Natural killer cell (primary cell): ENCODE measurements around the gene KIRREL3. TPM values are rescaled to one million over a fixed set of nuclear protein-coding genes. Genes with fewer than 3 reads are reported as not detected.

ENCODE experiments used
- ATAC-seq, 3 donors: fragments of 150-1000 bp in 2 of 3; fragments of 200-7000 bp in 1 of 3; cut with Tn5 transposase; 1 replicate in 1 of 3; 2 replicates in 2 of 3; pipeline ENCODE4 v1.10.0; 2021; ENCODE audit warnings: mild to moderate bottlenecking in 2 of 3, moderate library complexity in 2 of 3
- DNase-seq, 2 donors: peaks; one replicate each; pipeline versions ENCODE4 v3.0.0 to v3.0.0-alpha.2; 2013 to 2021; ENCODE audit warnings: mixed read lengths in 1 of 2
- H3K27ac ChIP-seq: one replicate; pipeline ENCODE4 v1.5.1; 2013; ENCODE audit warnings: mild to moderate bottlenecking, low read length
- H3K27me3 ChIP-seq: one replicate; pipeline ENCODE4 v1.6.1; 2013; ENCODE audit warnings: low read length; ENCODE audit not compliant: control insufficient read depth, insufficient read depth
- H3K36me3 ChIP-seq: one replicate; pipeline ENCODE4 v1.6.1; 2013; ENCODE audit warnings: low read length; ENCODE audit not compliant: control insufficient read depth, insufficient read depth
- H3K4me1 ChIP-seq: one replicate; pipeline ENCODE4 v1.6.1; 2013; ENCODE audit warnings: low read length; ENCODE audit not compliant: control insufficient read depth, insufficient read depth
- H3K4me3 ChIP-seq: one replicate; pipeline ENCODE4 v1.5.1; 2013; ENCODE audit warnings: low read length
- H3K9me3 ChIP-seq: one replicate; pipeline ENCODE4 v1.6.1; 2013; ENCODE audit warnings: low read length; ENCODE audit not compliant: control insufficient read depth, insufficient read depth
- H3K27ac Mint-ChIP-seq, 2 donors: one replicate each; pipeline ENCODE4 v1.8.0; 2022; ENCODE audit warnings: mild to moderate bottlenecking in 2 of 2, mixed read lengths in 2 of 2, moderate library complexity in 1 of 2
- H3K27me3 Mint-ChIP-seq, 2 donors: one replicate each; pipeline ENCODE4 v1.8.0; 2022; ENCODE audit warnings: low read depth in 2 of 2, mixed read lengths in 2 of 2
- H3K36me3 Mint-ChIP-seq: one replicate; pipeline ENCODE4 v1.8.0; 2022; ENCODE audit warnings: mixed read lengths
- H3K4me1 Mint-ChIP-seq, 2 donors: one replicate each; pipeline ENCODE4 v1.8.0; 2022; ENCODE audit warnings: mixed read lengths in 2 of 2
- H3K4me3 Mint-ChIP-seq: one replicate; pipeline ENCODE4 v1.8.0; 2022; ENCODE audit warnings: mild to moderate bottlenecking, moderate library complexity, mixed read lengths
- H3K9me3 Mint-ChIP-seq, 2 donors: one replicate each; pipeline ENCODE4 v1.8.0; 2022; ENCODE audit warnings: mixed read lengths in 2 of 2
- WGBS: methylation state at CpG from one replicate; pipeline ENCODE4 v1.1.7; 2013; ENCODE audit warnings: missing lambda C conversion rate; ENCODE audit not compliant: insufficient coverage; 5-methylcytosine and 5-hydroxymethylcytosine counted together
- intact Hi-C: fragments of 100-400 bp; cut with micrococcal nuclease; formaldehyde crosslinking; loops from one replicate; pipeline ENCODE4 v1.14.2; 2022
- total RNA-seq, 4 donors: library from RNA; stranded (reverse); fragments of 120-200 nt in 1 of 4; gene quantifications; one replicate each; pipeline versions ENCODE4 v1.2.3 to v1.2.4, GENCODE V29; 2013 to 2022
- TF ChIP-seq, protein P1 (sequence below): fragments of 200-600 bp; IDR thresholded peaks from one replicate; pipeline ENCODE4 v1.8.0; 2022; ENCODE audit warnings: antibody characterized with exemption

KIRREL3 gene
- total RNA-seq, 3 donors from 2014 or later (not counting 1 experiment from before 2014, with no cell fraction given) = not detected

DNA sequence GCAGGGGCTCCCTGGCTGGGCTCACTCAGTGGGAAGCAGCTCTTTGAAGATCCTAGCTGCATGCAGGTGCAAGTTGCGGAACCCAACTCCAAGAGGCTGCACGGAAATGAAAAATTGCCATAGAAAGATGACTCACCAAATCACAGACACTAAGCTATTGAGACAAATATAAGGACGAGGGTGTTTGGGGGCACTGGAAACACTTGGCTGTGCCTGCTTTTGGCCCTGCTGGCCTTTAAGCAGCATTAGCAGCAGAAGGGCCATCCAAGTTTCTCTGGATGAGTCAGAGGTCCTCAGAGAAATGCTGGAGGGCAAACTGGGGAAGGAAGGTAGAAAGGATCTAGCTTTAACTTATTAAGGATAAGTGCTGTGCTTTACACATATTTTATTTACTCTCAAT is 282.3 kb downstream of the KIRREL3 start:
- H3K4me1 Mint-ChIP-seq = no peaks in the 10 kb centered on the region
- no peak overlapping the region for H3K27ac Mint-ChIP-seq
- ATAC-seq (no peak), DNase-seq (no peak)
- no peaks in the 10 kb centered on the region for H3K9me3 Mint-ChIP-seq
- TF ChIP-seq, protein P1, sequence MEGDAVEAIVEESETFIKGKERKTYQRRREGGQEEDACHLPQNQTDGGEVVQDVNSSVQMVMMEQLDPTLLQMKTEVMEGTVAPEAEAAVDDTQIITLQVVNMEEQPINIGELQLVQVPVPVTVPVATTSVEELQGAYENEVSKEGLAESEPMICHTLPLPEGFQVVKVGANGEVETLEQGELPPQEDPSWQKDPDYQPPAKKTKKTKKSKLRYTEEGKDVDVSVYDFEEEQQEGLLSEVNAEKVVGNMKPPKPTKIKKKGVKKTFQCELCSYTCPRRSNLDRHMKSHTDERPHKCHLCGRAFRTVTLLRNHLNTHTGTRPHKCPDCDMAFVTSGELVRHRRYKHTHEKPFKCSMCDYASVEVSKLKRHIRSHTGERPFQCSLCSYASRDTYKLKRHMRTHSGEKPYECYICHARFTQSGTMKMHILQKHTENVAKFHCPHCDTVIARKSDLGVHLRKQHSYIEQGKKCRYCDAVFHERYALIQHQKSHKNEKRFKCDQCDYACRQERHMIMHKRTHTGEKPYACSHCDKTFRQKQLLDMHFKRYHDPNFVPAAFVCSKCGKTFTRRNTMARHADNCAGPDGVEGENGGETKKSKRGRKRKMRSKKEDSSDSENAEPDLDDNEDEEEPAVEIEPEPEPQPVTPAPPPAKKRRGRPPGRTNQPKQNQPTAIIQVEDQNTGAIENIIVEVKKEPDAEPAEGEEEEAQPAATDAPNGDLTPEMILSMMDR = no peak
- Histone ChIP-seq H3K36me3 (no peaks in the 10 kb centered on the region), H3K9me3 (no peaks in the 10 kb centered on the region), H3K27me3 (no peaks in the 10 kb centered on the region), H3K4me3 (no peak overlapping the region), H3K27ac (no peak overlapping the region), H3K4me1 (peaks cover 7% of the 10 kb centered on the region)
- H3K4me3 Mint-ChIP-seq = no peak overlapping the region
- H3K36me3 Mint-ChIP-seq = no peaks in the 10 kb centered on the region
- intact Hi-C loops = loop anchor here (10.0 kb wide), 1 partner anchor 627 kb away; no protein-coding TSS in a partner anchor
- 84% methylated on average over 3 of the region's 3 CpGs for WGBS
- peaks cover 11 to 14% of the 10 kb centered on the region in 2 donors for H3K27me3 Mint-ChIP-seq

DNA sequence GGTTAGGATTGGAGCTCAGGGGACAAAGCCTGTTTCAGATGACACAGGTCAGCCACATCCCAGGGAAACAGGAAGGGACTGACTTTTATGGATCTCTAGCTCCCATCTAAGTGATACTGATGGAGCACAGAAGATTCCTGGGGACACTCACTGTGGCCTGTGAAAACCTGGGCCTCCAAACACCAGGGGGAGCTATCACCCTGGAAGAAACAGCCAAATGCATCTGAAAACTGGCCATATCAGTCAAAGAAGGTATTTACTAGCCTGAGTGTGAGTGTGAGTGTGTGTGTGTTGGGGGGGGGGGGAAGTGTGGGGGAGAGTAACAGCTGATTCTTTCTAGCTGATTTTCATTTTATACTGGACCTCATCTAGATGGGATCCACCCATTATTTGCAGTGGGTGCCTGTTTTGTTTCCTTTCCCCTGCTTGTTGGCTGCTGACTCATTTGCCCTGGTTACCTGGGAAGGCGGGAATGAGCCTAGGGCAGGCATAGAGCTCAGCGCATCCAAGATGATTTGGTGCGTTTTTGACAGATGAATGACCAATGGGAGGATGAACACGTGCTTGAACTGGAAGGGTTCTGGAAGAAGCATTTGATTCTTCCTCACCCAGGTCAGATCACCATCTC is 284.0 kb downstream of the KIRREL3 start:
- peak in 1 of 3 donors; percentile 63 for ATAC-seq
- intact Hi-C loops = loop anchor here (1.0 to 10.0 kb wide), 3 partner anchors 146 to 628 kb away; no protein-coding TSS in a partner anchor
- peak; percentile 39 to 52 for DNase-seq
- Histone ChIP-seq H3K27ac (no peak overlapping the region), H3K27me3 (no peaks in the 10 kb centered on the region), H3K4me3 (no peak overlapping the region), H3K4me1 (peaks cover 3% of the 10 kb centered on the region), H3K9me3 (no peaks in the 10 kb centered on the region), H3K36me3 (no peaks in the 10 kb centered on the region)
- no peaks in the 10 kb centered on the region for H3K36me3 Mint-ChIP-seq
- H3K9me3 Mint-ChIP-seq = no peaks in the 10 kb centered on the region
- H3K27ac Mint-ChIP-seq = no peak overlapping the region
- H3K27me3 Mint-ChIP-seq = peaks cover 24 to 29% of the 10 kb centered on the region in 2 donors
- WGBS = 55% methylated on average over 4 of the region's 4 CpGs
- TF ChIP-seq, protein P1 = peak; percentile 58
- H3K4me1 Mint-ChIP-seq = no peaks in the 10 kb centered on the region
- no peak overlapping the region for H3K4me3 Mint-ChIP-seq

DNA sequence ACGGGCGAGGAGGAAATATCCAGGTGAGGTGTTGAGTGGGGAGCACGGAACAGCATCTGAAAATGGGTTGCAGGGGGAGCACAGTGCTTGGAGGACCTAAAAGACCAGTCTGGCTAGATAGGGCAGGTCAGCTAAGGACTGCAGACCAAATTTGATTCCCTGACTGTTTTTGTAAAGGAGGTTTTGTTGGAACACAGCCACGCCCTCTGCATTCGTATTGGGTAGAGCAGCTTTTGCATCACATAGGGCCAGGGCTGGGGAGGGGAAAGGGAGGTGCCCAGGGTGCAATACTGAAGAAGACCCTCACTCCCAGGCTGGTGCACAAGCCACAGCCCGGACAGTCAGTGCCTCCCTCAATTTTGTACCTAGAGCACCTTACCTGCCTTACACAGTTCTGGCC is 286.8 kb downstream of the KIRREL3 start:
- Histone ChIP-seq H3K27me3 (no peaks in the 10 kb centered on the region), H3K9me3 (no peaks in the 10 kb centered on the region), H3K27ac (no peak overlapping the region), H3K4me1 (peaks cover 3% of the 10 kb centered on the region), H3K36me3 (no peaks in the 10 kb centered on the region), H3K4me3 (no peak overlapping the region)
- intact Hi-C loops = loop anchor here (10.0 kb wide), 1 partner anchor 631 kb away; no protein-coding TSS in a partner anchor
- ATAC-seq (no peak), DNase-seq (no peak)
- Mint-ChIP-seq H3K4me3 (no peak overlapping the region), H3K36me3 (no peaks in the 10 kb centered on the region), H3K9me3 (no peaks in the 10 kb centered on the region), H3K4me1 (no peaks in the 10 kb centered on the region), H3K27ac (no peak overlapping the region), H3K27me3 (peaks cover 30 to 42% of the 10 kb centered on the region in 2 donors)
- 90% methylated on average over 6 of the region's 6 CpGs for WGBS
- TF ChIP-seq, protein P1 = no peak
